ENCODE results near the gene DPM3.

Gene DPM3

GRCh38 chr1:155104605-155105534 lies 35.5 kb downstream of the DPM3 start:
- in situ Hi-C loops (cut with HindIII; ENCODE audit: low sequenced_read_pairs) = no loop called here

GRCh38 chr1:155103325-155103724 lies 37.0 kb downstream of the DPM3 start:
- in situ Hi-C loops (cut with HindIII; ENCODE audit: low sequenced_read_pairs) = no loop called here

GRCh38 chr1:155099331-155099730 lies 41.0 kb downstream of the DPM3 start:
- in situ Hi-C loops (cut with HindIII; ENCODE audit: low sequenced_read_pairs) = loop anchor here (5.0 kb wide), 1 partner anchor 68 kb away; no protein-coding TSS in a partner anchor

GRCh38 chr1:155094622-155094948 lies 45.7 kb downstream of the DPM3 start:
- in situ Hi-C loops (cut with HindIII; ENCODE audit: low sequenced_read_pairs) = no loop called here

- in situ Hi-C loops (cut with HindIII; ENCODE audit: low sequenced_read_pairs) = no loop called here
These were observed 46.3 kb downstream of the DPM3 start for GRCh38 chr1:155093911-155094621.

- in situ Hi-C loops (cut with HindIII; ENCODE audit: low sequenced_read_pairs) = no loop called here
These were observed 47.7 kb downstream of the DPM3 start for GRCh38 chr1:155092641-155093040.

GRCh38 chr1:155092131-155092530 lies 48.2 kb downstream of the DPM3 start:
- in situ Hi-C loops (cut with HindIII; ENCODE audit: low sequenced_read_pairs) = no loop called here

GRCh38 chr1:155091071-155092051 lies 49.0 kb downstream of the DPM3 start:
- in situ Hi-C loops (cut with HindIII; ENCODE audit: low sequenced_read_pairs) = no loop called here

All from endothelial cell of hepatic sinusoid (primary cell).